ENCODE data around the gene CPNE4.

CPNE4 gene

DNA sequence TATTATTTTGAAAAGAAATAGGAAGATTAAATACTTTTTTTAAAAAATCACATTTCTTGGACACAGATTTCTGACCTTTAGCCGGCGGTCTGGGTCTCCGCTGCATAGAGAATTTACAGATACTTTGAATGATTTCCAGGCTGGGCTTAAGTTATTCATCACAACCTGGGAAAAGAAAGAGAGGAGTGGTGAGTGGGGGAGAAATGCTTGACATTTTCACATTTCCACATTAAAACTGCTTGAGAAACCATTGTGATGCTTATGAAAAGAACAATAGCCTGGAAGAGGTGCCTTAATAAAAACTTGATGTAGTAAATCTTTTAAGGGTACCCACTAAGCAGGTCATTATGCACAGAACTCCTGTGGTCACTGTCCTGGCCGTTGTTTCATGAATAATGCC is 365.2 kb downstream of the CPNE4 start:
- FAIRE-seq = no peak

DNA sequence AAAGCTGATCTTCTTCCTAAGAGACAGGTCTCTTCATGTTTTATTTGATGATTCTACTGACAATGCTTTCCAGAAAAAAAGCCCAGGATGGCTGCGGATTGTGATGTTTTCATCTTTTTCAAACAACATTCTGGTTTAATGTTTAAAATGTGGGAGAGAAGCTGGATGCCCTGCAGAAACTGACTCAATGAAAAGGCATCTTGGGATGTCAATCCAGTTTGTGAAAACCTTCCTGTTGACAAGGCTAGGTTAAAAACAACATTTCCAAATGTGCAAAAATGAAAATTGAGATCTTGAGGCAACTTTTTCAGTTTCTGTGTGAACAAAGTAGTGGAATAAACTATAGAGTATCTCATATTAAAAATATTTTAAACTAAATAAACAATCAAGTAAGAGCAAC is 376.0 kb downstream of the CPNE4 start:
- no peak for FAIRE-seq

DNA sequence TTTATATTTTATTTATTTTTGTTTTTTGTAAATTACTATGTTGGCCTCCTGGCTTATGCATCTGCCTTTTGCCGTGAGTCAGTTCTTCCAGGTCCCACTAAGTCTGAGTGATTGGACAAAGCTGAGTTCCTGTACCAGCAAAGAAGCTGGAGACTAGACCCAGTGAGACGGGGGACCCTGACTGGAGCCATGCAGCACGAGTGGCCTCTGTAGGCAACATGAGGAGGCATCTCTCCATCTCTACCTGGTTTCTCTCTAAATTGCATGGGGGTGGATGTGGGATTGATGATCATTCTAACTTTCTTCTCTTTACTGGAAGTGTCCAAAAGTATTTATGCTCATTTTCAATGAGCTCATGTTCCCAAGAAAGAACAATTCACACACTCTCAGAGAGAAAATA is 376.7 kb downstream of the CPNE4 start:
- FAIRE-seq = no peak

DNA sequence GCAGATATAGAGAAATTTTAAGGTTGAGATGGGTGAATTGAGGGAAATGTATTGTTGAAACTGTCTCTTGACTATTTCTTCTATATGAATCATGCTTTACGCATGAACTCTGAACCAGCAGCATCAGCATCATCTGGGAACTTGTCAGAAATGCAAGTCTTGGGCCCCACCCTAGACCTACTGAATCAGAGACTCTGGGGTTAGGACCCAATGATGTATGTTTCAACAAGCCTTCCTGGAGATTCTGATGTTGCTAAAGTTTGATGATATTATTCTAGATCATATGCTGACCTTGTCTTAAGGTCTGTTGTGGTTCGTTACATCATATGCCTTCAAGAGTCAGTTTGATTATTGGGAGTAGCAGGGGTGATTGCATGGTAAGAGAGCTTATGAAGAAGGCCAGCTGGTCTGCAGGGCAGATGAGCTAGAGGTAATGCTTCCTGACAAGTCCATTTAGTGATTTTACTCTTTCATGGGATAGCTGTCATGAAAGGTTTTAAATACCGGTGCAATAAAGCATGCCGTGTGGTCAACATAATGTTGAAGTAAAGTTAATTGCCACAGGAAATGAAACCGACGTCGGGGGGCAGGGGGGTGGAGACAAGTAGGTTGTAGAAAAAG is 379.6 kb downstream of the CPNE4 start:
- FAIRE-seq = no peak

DNA sequence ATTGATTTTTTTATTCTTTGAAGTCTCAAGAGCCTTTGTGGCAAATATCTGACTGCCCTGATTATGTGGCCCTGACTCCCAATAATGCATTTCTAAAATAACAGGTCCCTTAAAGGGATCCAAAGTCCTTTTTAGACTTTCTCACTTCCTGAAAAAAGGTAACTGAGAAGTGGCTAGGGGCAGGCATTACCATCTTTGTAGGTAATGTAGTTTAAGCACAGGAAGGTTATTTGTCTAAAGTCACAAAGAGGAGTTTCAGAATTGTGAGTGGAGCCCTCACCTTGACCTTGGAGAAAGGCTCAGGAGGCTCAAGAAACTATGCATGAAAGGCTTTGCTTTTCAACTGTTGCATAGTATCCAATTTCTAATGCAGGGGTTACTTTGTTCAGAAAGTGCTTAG is 389.2 kb downstream of the CPNE4 start:
- FAIRE-seq = no peak

DNA sequence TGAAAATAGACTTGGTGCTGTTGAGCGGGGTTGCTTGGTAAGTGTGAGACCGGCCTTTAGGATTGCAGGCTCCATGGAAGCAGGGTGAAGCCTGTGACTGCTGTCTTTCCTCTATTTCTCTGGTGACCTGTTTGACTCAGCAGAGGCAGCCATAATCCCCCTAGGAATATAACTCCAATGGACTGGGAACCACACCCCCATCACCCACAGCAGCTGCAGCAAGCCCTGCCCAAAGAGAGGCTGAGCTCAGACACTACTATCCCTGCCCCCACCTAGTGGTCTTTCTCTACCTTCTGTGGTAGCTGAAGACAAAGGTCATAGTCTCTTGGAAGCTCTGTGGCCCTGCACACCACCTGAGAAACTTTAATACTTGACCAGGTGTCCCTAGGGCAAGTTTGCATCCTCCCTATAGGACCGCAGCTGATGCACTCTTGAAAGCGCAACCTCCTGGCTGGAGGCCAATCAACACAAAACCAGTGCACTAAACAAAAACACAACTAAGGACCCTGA is 398.5 kb downstream of the CPNE4 start:
- FAIRE-seq = no peak

DNA sequence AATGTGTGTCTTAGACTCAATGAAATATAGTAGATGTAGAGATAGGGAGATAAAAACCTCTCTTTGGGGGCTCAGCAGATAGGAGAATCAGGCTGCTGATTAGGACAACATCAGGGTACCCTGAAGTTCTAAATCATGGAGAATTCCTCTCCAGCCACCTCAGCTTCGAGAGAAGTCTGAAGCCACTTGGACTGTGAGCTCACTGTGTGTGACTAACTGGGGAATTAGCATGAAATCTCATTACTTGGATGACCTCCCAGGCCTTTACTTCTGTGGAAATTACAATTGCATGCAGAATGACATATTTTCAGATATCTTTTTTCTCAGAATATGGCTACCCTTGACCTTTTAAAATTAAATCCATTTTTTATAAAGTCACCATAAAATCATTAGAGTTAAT is 404.0 kb downstream of the CPNE4 start:
- FAIRE-seq = no peak

DNA sequence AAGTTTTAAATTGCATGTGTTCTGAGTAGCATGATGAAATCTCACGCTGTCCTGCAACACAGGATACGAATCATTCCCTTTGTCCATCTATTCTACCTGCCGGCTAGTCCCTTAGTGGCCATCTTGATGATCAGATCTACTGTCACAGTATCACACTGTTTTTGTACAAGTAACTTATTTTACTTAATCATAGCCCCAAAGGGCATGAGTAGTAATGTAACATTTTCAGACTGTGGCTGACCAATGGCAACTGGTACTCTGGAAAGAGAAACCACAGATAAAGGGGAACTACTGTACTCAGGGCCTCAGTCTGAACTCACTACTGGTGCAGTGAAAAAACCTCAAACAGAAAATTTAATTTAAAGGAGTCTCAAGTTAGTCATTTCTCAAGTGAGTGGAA is 404.7 kb downstream of the CPNE4 start:
- no peak for FAIRE-seq

DNA sequence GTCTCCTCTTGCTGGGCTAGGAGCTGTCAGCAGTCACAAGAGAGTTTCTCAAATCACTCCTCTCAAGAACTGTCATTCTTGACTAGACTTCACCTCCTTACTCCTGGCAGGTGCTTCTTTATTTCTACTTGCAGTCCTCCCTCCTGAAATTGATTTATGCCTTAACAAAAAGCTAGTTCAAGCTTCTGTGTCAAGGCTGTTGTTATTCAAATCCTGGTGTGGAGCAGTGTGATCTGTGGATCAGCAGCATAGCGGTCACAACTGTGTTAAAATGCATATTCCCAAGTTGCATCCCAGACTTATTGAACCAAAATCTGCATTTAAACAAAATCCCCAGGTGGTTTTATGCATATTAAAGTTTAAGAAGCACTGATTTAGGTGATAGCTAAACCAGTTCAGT is 411.4 kb downstream of the CPNE4 start:
- FAIRE-seq = no peak

DNA sequence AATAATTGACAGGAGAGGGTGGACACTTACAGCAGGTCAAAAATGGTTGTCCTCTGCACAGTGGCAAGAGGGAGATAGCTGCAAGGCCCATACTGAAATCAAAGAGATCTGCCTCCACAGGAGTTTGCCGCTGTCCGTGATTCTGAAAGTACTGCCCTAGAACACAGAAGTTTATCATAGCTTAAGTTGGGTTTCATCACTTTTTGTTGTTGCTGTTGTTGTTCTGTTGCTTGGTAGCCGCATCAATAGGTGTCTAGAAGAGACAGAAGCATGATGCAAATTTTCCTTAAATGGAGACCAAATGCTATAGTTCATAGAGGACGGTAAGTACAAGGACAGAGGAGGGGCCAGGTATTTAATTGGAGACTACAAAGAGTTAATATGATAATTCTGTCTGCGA is 412.1 kb downstream of the CPNE4 start:
- FAIRE-seq = no peak

DNA sequence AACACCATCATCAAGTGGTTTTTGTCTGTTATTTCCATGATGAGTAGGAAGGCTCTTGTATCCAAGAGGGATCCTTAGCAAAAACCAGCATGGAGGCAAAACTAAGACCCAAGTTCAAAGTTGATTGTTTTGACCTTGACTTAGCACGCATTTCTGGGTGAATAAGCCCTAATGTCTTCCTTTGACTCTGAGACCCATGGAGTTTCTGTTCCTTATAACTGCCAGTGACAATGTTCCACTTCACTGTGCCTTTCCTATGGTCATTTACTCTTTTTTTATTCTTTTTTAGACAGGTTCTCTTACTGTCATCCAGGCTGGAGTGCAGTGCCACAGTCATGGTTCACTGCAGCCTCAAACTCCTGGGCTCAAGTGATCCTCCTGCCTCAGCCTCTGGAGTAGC is 413.8 kb downstream of the CPNE4 start:
- no peak for FAIRE-seq

DNA sequence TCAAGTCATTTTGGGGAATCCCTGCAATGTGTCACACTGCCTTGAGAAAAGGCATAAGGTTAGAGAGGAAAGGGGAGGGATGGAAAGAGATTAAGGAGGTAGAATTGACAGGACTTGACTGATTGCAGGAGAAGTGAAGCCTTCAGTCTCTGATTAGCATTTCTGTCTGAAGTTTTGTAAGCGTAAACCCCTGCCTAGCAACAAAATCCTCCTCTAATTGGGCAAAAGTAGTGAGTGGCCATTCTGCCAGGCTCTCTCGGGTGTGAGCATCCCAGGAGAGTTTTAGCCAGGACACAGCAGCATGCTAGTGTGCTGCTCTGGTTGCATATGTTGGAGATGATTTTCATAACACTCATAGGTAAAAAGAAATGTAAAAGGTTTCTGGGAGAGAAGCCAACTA is 415.0 kb downstream of the CPNE4 start:
- no peak for FAIRE-seq

DNA sequence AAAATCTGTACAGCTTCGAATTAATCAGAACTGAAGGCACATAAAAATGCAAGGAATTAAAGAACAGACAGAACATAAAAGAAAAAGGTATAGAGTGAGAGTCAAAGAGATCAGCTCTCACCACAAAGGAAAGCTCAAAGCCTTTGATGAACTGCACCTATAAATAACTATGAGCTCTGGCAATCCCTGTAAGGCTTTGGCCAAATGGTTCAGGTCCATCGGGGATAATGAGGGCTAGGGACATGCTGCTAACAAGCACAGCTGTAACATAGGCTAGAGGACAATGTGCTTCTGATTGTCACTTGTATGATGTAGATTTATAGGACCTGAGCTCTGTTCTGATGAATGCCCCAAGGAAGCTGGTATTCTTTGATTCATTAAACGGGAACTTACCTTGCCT is 418.1 kb downstream of the CPNE4 start:
- FAIRE-seq = no peak

DNA sequence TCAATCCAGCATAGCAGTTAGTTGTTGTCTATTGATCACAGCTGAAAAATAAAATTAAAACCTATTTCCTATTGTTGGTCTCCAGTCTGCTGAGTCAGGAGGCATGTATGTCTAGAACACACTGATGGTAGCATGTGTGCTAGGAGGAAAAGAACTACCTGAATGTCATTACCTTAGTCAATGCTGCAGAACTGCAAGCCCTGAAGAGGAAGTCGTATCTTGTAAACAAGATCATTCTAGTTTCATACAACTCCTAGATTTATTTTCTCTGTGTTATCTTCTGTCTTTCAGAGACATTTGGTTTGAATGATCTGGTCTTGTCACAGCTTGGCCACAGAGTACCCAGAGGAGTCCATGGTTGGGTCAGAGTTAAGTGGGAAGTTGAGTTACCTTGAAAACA is 422.1 kb downstream of the CPNE4 start:
- FAIRE-seq = no peak

DNA sequence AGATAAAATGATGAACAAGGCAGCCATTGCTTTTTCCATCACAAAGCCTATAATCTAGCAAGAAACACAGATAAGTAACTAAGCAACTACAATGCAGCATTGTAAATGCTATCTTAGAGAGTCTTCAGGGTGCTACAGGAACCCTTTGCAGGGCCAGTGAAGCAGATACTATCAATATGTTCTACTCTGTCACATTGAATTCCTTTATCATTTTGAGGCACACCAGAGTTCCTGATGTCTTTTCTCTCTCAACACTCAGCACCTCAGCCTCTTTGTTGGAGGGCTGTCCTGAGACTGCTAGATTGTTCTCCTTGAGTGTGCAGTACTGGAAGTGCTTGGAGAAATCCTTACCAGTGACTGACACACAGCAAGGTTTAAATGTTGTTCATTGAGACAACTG is 424.6 kb downstream of the CPNE4 start:
- FAIRE-seq = no peak

DNA sequence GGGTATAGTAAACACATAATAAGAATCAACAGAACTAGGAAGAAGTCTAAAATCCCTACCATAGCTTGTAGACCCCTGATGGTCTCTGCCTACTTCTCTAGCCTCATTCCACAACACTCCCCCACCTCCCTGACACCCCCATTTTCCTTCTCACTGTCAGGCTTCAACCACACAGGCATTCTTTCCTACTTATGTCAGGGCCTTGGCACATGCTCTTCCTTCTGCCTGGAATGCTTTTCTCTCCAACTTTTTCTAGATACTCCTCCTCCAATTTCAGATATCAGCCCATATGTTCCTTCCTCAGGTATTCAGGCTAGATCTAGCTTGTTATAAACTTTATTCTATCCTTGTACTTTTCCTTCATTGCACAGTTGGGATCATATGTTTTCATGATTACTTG is 426.1 kb downstream of the CPNE4 start:
- no peak for FAIRE-seq

DNA sequence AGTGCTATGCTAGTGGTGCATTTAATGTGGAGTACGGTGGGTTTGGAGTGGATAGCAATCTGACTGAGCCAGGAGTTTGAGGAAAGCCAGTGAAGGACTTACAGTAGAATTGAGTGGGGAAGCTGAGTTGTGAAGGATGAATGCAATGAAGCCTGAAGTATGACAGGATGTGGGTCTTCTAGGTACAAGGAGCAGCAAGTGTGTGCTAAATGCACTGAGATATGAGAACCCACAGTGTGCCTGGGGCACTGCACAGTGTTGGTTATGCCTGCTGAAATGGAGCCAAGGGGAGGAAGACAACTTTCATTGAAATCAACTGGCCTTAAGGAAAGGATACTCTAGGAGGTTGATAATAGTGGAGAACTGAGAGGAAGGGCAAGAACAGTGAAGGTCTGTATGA is 426.5 kb downstream of the CPNE4 start:
- FAIRE-seq = no peak

DNA sequence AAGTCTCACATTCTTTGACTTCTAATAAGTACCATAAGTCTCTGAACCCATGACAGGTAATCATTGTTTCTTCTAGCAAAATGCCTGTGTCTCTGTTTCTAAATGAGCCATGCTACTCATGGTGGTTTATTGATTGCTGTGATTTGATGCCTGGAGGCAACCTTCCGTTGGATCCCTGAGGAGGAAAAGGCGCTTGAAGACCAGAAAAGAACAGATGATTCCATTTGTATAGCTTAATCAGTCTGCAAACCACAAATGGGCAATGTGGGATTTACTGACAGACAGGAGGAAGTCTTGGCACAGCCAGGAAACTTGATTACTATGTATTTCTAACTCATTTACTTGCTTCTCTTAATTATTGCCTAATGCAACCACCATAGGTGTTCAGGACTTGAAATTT is 428.9 kb downstream of the CPNE4 start:
- no peak for FAIRE-seq

DNA sequence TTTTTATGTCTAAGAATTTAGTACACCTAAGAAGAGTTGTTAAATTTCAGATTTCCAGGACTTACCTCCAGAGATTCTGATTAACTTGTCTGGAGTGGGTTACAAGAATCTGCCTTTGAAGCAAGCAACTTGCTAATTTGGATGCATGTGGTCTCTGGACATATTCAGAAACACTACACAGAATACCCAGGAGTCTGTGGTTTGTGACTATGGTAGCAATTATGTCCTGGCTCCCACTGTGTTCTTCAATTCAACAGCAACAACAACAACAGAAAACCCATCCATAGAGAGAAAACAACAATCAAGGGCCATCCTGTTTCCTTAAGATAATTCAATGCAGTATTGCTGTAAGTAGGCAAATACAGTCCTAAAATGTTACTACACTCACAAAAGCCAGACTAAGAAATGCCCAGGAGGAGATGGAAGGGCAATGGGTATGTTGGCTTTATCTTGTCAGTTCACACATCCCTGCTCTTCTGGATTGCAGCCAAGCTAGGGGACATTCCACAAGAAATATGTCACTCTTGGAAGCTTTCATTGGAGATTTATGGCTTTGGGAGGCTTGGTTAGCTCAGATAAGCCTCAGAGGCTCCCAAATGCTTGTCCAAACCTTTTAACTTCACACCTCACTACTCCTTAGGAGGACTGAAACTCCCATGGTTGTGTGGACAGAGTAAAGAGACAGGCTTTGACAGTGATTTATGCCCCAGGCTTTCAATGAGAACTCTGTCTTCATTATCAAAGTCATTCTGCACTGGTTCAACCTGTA is 432.6 kb downstream of the CPNE4 start:
- FAIRE-seq = no peak

DNA sequence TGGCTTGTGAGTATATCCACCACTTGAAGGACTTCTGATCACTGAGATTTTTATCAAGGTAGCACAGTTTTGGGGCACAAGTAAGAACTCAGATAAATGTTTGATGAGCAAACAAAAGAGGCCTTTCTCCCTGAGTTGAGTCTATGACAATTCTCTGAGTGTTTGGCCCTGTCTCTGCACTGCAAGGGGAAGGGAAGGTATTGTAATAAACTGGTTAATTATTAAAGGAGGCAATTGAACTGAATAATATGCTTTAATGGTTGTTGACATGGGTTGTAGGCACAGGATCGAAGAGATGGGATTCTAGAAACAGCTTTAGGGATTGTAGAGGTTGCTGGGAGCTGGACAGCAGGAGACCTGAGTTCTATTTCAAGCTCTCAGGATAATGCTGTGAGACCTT is 437.0 kb downstream of the CPNE4 start:
- no peak for FAIRE-seq

DNA sequence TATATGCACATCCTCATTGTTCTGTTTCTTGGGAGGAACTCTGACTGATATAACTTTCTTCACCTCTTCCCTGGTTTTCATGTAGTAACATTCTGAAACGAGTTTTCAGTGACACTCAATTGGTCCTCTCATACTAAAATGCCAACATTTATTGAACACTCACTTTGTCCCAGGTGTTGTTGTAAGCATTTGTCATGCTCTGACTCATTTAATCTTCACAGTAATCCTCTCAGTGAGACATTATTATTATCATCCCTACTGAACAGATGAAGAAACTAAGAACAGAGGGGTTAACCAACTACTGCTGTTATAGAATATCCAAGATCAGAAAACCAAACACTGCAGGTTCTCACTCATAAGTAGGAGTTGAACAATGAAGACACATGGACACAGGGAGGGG is 437.9 kb downstream of the CPNE4 start:
- no peak for FAIRE-seq

DNA sequence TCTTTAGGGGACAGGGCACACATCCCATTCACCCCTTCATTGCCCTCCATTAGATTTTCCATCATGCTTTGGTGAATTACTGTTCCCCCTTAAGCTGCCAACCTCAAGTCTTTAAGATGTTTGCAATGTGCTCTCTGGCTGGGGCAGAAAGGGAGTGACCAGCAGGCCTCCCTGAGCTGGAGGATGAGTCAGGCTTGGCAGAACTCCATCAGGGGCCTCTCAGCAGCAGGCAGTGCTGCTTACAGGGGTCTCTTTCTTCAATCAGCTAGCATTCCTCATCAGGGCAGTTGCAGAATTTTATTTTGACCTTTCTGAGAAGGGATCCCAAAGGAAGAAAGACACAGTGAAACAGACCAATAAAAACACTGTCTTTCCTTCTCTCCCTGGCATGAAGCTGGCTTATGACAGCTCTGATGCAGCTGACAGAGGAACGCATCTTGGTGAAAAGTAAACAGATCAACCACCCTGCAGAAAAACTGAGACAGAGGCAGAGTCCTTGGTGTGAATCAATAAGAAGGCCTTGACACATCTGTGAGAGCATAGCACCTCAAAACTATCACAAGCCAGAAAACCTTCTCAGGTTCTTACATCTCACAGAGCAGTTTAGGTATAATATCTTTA is 443.3 kb downstream of the CPNE4 start:
- no peak for FAIRE-seq

DNA sequence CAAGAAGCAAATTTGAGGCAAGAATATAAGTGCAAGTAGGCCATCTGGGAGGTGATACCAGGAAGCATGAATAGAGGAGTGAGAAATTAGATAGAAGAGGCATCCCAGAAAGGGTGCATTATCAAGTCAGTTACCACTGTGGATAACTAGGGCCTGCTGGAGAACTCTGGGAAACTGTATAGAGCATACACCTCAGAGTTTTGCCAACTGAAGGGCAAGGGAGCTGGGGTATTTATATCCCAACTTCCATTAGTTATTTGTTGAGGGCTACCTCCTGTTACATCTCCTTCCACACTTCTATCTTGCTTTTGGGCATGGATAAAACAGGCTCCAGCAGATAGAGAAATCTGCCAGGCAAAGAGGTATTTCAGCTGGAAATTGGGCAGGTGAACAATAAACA is 448.5 kb downstream of the CPNE4 start:
- FAIRE-seq = no peak

DNA sequence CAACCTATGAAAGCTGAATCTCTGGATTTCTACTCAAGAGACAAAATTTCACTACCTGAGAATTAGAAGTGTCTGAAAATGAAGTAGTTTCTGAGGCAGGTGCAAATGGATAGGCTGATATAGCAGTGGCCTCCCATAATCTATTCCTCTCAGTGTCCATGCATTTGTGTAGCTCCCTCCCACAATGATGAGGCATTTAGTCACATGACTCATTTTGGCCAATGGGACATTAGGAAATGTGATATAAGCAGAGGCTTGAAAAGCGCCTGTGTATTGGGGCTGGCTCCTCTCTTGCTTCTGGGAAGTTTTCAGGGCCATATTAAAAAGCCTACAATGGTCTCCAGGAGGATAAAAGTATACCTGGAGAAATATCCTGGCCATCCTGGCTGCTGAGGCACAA is 452.4 kb downstream of the CPNE4 start:
- no peak for FAIRE-seq

Data from G401.6 (cell line).